B cell (primary cell): ENCODE results near the gene MGA. TPM values are rescaled to one million over a fixed set of nuclear protein-coding genes. Genes with fewer than 3 reads are reported as not detected.

Experiments used
- ATAC-seq: fragments of 200-7000 bp; cut with Tn5 transposase; one replicate; pipeline ENCODE4 v1.10.0; 2021; ENCODE audit warnings: low read depth, mild to moderate bottlenecking, moderate number of reproducible peaks, moderate library complexity
- CTCF ChIA-PET: fragments of 350-600 bp; sonication (Branson Sonifier 250); formaldehyde crosslinking; loops from one replicate; lab custom pipeline; 2021; ENCODE audit warnings: antibody characterized with exemption, inconsistent platforms; lab: Charles Lee
- POLR2A ChIA-PET: fragments of 350-600 bp; sonication (Branson Sonifier 250); formaldehyde crosslinking; loops from one replicate; lab custom pipeline; 2021; ENCODE audit warnings: antibody characterized with exemption; lab: Charles Lee
- DNase-seq: peaks from one replicate; pipeline ENCODE4 v3.0.0; 2013
- H2AFZ ChIP-seq: 2 replicates; pipeline ENCODE4 v1.6.1; 2012; ENCODE audit warnings: mild to moderate bottlenecking, low read depth, low read length; ENCODE audit not compliant: insufficient read depth, poor library complexity, severe bottlenecking
- H3K27ac ChIP-seq, 2 donors: 1 replicate in 1 of 2; 2 replicates in 1 of 2; pipeline ENCODE4 v1.5.1; 2012 to 2013; ENCODE audit warnings: low read length in 2 of 2, mild to moderate bottlenecking in 2 of 2, moderate library complexity in 1 of 2
- H3K27me3 ChIP-seq, 4 experiments: fragments of 200-600 bp in 1 of 4; sonication (generic) in 1 of 4; replicated peaks in 1 of 4; 1 replicate in 2 of 4; 2 replicates in 2 of 4; pipeline versions ENCODE4 v1.6.1 to v1.7.0; 2013 to 2016; ENCODE audit warnings: low read length in 3 of 4, mild to moderate bottlenecking in 2 of 4, mixed read lengths in 1 of 4, moderate library complexity in 1 of 4; ENCODE audit not compliant: insufficient read depth in 4 of 4, control insufficient read depth in 3 of 4; ENCODE audit errors: control extremely low read depth in 1 of 4
- H3K36me3 ChIP-seq, 2 experiments: replicated peaks in 1 of 2; 1 replicate in 1 of 2; 2 replicates in 1 of 2; pipeline versions ENCODE4 v1.6.1 to v1.7.1; 2013; ENCODE audit warnings: low read length in 1 of 2; ENCODE audit not compliant: insufficient read depth in 2 of 2, control insufficient read depth in 1 of 2; ENCODE audit errors: control extremely low read depth in 1 of 2, extremely low read depth in 1 of 2
- H3K4me1 ChIP-seq, 2 donors: fragments of 200-600 bp in 1 of 2; sonication (generic) in 1 of 2; 1 replicate in 1 of 2; 2 replicates in 1 of 2; pipeline versions ENCODE4 v1.5.1 to v1.6.1; 2013 to 2017; ENCODE audit warnings: low read length in 2 of 2; ENCODE audit not compliant: control insufficient read depth in 2 of 2, insufficient read depth in 2 of 2
- H3K4me2 ChIP-seq: replicated peaks from 2 replicates; pipeline ENCODE3; 2012; ENCODE audit warnings: mild to moderate bottlenecking, low read depth, low read length; ENCODE audit not compliant: poor library complexity, severe bottlenecking
- H3K4me3 ChIP-seq, 5 experiments: fragments of 200-600 bp in 1 of 5; sonication (generic) in 1 of 5; 1 replicate in 3 of 5; 2 replicates in 2 of 5; pipeline versions ENCODE4 v1.5.1 to v1.7.0; 2011 to 2016; ENCODE audit warnings: low read length in 4 of 5, mild to moderate bottlenecking in 4 of 5, low read depth in 2 of 5, control low read depth in 1 of 5, moderate library complexity in 1 of 5; ENCODE audit not compliant: insufficient read depth in 1 of 5; ENCODE audit errors: control extremely low read depth in 1 of 5, extremely low read depth in 1 of 5
- H3K79me2 ChIP-seq: fragments of 200-600 bp; sonication (generic); one replicate; pipeline ENCODE4 v1.6.0; 2016; ENCODE audit warnings: low read length; ENCODE audit not compliant: control insufficient read depth, insufficient read depth
- H3K9ac ChIP-seq: fragments of 200-600 bp; sonication (generic); 2 replicates; pipeline ENCODE4 v1.6.1; 2017; ENCODE audit warnings: mild to moderate bottlenecking, low read length, moderate library complexity
- H3K9me3 ChIP-seq, 3 donors: one replicate each; pipeline versions ENCODE4 v1.6.1 to v1.7.1; 2013; ENCODE audit warnings: low read length in 2 of 3; ENCODE audit not compliant: control insufficient read depth in 2 of 3, insufficient read depth in 1 of 3; ENCODE audit errors: control extremely low read depth in 1 of 3
- H4K20me1 ChIP-seq: 2 replicates; pipeline ENCODE4 v1.6.0; 2012; ENCODE audit warnings: mild to moderate bottlenecking, low read length; ENCODE audit not compliant: insufficient read depth, control insufficient read depth, poor library complexity, severe bottlenecking
- H3K27ac Mint-ChIP-seq: one replicate; pipeline ENCODE4 v1.8.0; 2021; ENCODE audit warnings: mixed read lengths
- H3K27me3 Mint-ChIP-seq: one replicate; pipeline ENCODE4 v1.8.0; 2021; ENCODE audit warnings: mixed read lengths
- H3K4me1 Mint-ChIP-seq: one replicate; pipeline ENCODE4 v1.8.0; 2021; ENCODE audit warnings: mixed read lengths
- H3K4me3 Mint-ChIP-seq: one replicate; pipeline ENCODE4 v1.8.0; 2021; ENCODE audit warnings: mixed read lengths
- H3K9me3 Mint-ChIP-seq: one replicate; pipeline ENCODE4 v1.8.0; 2022; ENCODE audit warnings: mixed read lengths; ENCODE audit not compliant: insufficient read depth
- CTCF ChIP-seq: fragments of 200-600 bp; IDR thresholded peaks from one replicate; pipeline ENCODE4 v1.8.0; 2022; ENCODE audit warnings: antibody characterized with exemption, mild to moderate bottlenecking
- EZH2 ChIP-seq: IDR thresholded peaks from 2 replicates; pipeline ENCODE4 v1.6.1; 2012; ENCODE audit warnings: borderline replicate concordance, low read depth, mild to moderate bottlenecking, moderate library complexity, low read length; ENCODE audit not compliant: insufficient read depth, poor library complexity, severe bottlenecking
- WGBS: methylation state at CpG from one replicate; pipeline ENCODE4 v1.1.5; 2013; ENCODE audit warnings: missing lambda C conversion rate; ENCODE audit not compliant: insufficient coverage; 5-methylcytosine and 5-hydroxymethylcytosine counted together
- intact Hi-C: fragments of 100-400 bp; cut with micrococcal nuclease; formaldehyde crosslinking; loops from one replicate; pipeline ENCODE4 v1.10.0; 2022
- polyA plus RNA-seq: library from polyadenylated mRNA; depleted of rRNA; stranded (reverse); fragments of >200 nt; gene quantifications from 2 replicates; pipeline ENCODE4 v1.2.3, GENCODE V29; 2012
- total RNA-seq, 2 donors: library from RNA; stranded (reverse); fragments of 120-200 nt in 1 of 2; gene quantifications; 1 replicate in 1 of 2; 2 replicates in 1 of 2; pipeline versions ENCODE4 v1.2.3 to v1.2.4, GENCODE V29; 2013 to 2022

Gene MGA
- total and polyA plus RNA-seq, 2 donors (not counting 1 experiment from before 2014, with no cell fraction given): 5.4 to 79.7 TPM

DNA sequence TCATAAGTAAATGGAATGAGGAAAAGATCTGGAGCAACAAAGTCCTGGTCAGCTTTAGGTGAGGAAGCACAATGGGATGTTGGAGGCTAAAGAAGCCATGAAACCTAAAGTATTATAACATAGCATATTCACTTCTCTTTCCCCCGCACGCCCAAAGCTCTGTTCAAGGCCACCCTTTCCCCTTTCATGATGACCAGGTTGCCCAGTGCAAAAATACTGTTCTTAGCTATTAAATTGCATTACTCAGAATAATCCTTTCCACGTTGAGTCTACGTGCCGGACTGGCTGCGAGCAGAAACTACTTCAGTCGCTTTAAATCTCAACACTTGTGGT is 113.5 kb downstream of the MGA start:
- H3K36me3 ChIP-seq: no peaks in the 10 kb centered on the region
- intact Hi-C loops: loop anchor here (1.0 to 5.0 kb wide), 12 partner anchors 10 to 869 kb away; partner anchors contain the start of genes EHD4, INO80, JMJD7 and MGA
- WGBS: 17% methylated on average over 3 of the region's 7 CpGs
- DNase-seq (no peak), ATAC-seq (no peak)
- no peaks in the 10 kb centered on the region for H3K9me3 ChIP-seq
- peak overlapping the region; percentile 75 to 82 (median 78) for H3K4me3 ChIP-seq
- H3K4me1 Mint-ChIP-seq: peaks cover 54% of the 10 kb centered on the region
- CTCF ChIA-PET: interaction anchor here (0.5 to 20.0 kb wide), 32 partner anchors 9 to 1391 kb away, joined by 3 to 716 read pairs (median 8); partner anchors contain the start of genes EHD4, JMJD7, KNSTRN and MGA
- peak overlapping the region; percentile 89 for H3K4me2 ChIP-seq
- peak overlapping the region; percentile 62 to 71 for H3K27ac ChIP-seq
- peak overlapping the region; percentile 99 for H3K4me3 Mint-ChIP-seq
- H3K79me2 ChIP-seq: peaks cover 36% of the 10 kb centered on the region
- H2AFZ ChIP-seq: peak overlapping the region; percentile 82
- peaks cover 30 to 32% of the 10 kb centered on the region in 2 donors for H3K4me1 ChIP-seq
- TF ChIP-seq EZH2 (no peak), CTCF (no peak)
- H4K20me1 ChIP-seq: no peaks in the 10 kb centered on the region
- peak overlapping the region; percentile 87 for H3K9ac ChIP-seq
- H3K27me3 ChIP-seq: no peaks in the 10 kb centered on the region
- H3K27ac Mint-ChIP-seq: peak overlapping the region; percentile 96
- POLR2A ChIA-PET: interaction anchor here (0.9 to 2.0 kb wide), 7 partner anchors 9 to 121 kb away, joined by 4 to 14 read pairs (median 6); partner anchors contain the start of gene MGA
- no peaks in the 10 kb centered on the region for H3K9me3 Mint-ChIP-seq
- no peaks in the 10 kb centered on the region for H3K27me3 Mint-ChIP-seq
